Endothelial cell of umbilical vein (primary cell): Measurements from ENCODE around the gene BGN. TPM values are rescaled to one million over a fixed set of nuclear protein-coding genes. Genes with fewer than 3 reads are reported as not detected.
A peak's percentile ranks its signal among the peaks of the same experiment; 100 is the strongest.

ENCODE experiments used
- BruUV-seq: library from RNA; stranded (reverse); fragments of 400-500 nt; replicated peaks from 2 replicates; lab custom pipeline; 2021; lab: Mats Ljungman, UMichigan
- CTCF ChIA-PET: fragments of 300-600, 350-600 bp; sonication (Branson Sonifier 250); formaldehyde crosslinking; loops from one replicate; lab custom pipeline; 2021; ENCODE audit warnings: antibody characterized with exemption, inconsistent platforms; lab: Charles Lee
- POLR2A ChIA-PET: fragments of 300-600, 350-600 bp; sonication (Branson Sonifier 250); formaldehyde crosslinking; loops from one replicate; lab custom pipeline; 2021; ENCODE audit warnings: antibody characterized with exemption, inconsistent platforms; lab: Charles Lee
- DNase-seq: peaks from one replicate; pipeline ENCODE4 v3.0.0-alpha.2; 2011; ENCODE audit warnings: low read depth, low spot score
- FAIRE-seq: peaks from 2 replicates; lab custom pipeline; 2011; peaks lifted over from hg19 to GRCh38; lab: Jason Lieb, UNC
- H2AFZ ChIP-seq: 2 replicates; pipeline ENCODE4 v1.6.0; 2012; ENCODE audit warnings: low read depth, low read length, control low read depth, inconsistent platforms
- H3K27ac ChIP-seq: 2 replicates; pipeline ENCODE4 v1.5.1; 2011; ENCODE audit warnings: low read depth, mild to moderate bottlenecking, control low read depth, low read length, moderate library complexity; ENCODE audit not compliant: insufficient read depth
- H3K27me3 ChIP-seq, 2 experiments: 2 replicates each; pipeline versions ENCODE4 v1.6.0 to v1.6.1; 2011; ENCODE audit warnings: low read length in 2 of 2, mixed read lengths in 1 of 2; ENCODE audit not compliant: control insufficient read depth in 2 of 2, insufficient read depth in 2 of 2
- H3K36me3 ChIP-seq, 2 experiments: 2 replicates in 1 of 2; 3 replicates in 1 of 2; pipeline ENCODE4 v1.5.1; 2011; ENCODE audit warnings: low read length in 2 of 2, mild to moderate bottlenecking in 1 of 2, moderate library complexity in 1 of 2; ENCODE audit not compliant: control insufficient read depth in 2 of 2, insufficient read depth in 2 of 2; ENCODE audit errors: extremely low read depth in 1 of 2
- H3K4me1 ChIP-seq: 3 replicates; pipeline ENCODE4 v1.5.1; 2011; ENCODE audit warnings: mild to moderate bottlenecking, low read length; ENCODE audit not compliant: control insufficient read depth, insufficient read depth; ENCODE audit errors: extremely low read depth
- H3K4me2 ChIP-seq: 2 replicates; pipeline ENCODE4 v1.6.1; 2011; ENCODE audit warnings: low read length, control low read depth, mixed read lengths; ENCODE audit not compliant: insufficient read depth
- H3K4me3 ChIP-seq, 3 experiments: fragments of 200-600 bp in 1 of 3; sonication (generic), shearing (Covaris generic) in 1 of 3; replicated peaks in 1 of 3; 2 replicates each; pipeline ENCODE4 v1.5.1; 2011 to 2016; ENCODE audit warnings: control low read depth in 3 of 3, low read length in 3 of 3, mild to moderate bottlenecking in 2 of 3, inconsistent platforms in 1 of 3, low read depth in 1 of 3, moderate library complexity in 1 of 3; ENCODE audit not compliant: insufficient read depth in 1 of 3
- H3K79me2 ChIP-seq: 2 replicates; pipeline ENCODE4 v1.6.0; 2012; ENCODE audit warnings: low read length, inconsistent platforms; ENCODE audit not compliant: control insufficient read depth, insufficient read depth
- H3K9ac ChIP-seq: replicated peaks from 2 replicates; pipeline ENCODE3; 2011; ENCODE audit warnings: low read length, control low read depth; ENCODE audit not compliant: insufficient read depth; ENCODE audit errors: extremely low read depth
- H3K9me1 ChIP-seq: replicated peaks from 3 replicates; pipeline ENCODE4 v1.6.0; 2011; ENCODE audit warnings: mild to moderate bottlenecking, low read length; ENCODE audit not compliant: control insufficient read depth, insufficient read depth; ENCODE audit errors: extremely low read depth
- H3K9me3 ChIP-seq: replicated peaks from 2 replicates; pipeline ENCODE4 v1.5.1; 2012; ENCODE audit warnings: low read length, inconsistent platforms; ENCODE audit not compliant: control insufficient read depth, insufficient read depth
- H4K20me1 ChIP-seq: replicated peaks from 2 replicates; pipeline ENCODE3; 2011; ENCODE audit warnings: mild to moderate bottlenecking, low read length; ENCODE audit not compliant: control insufficient read depth, insufficient read depth; ENCODE audit errors: extremely low read depth
- FOS ChIP-seq: IDR thresholded peaks from 2 replicates; pipeline ENCODE4 v1.6.1; 2011; ENCODE audit warnings: mild to moderate bottlenecking, low read length, moderate library complexity, borderline replicate concordance; ENCODE audit not compliant: insufficient read depth
- POLR2A ChIP-seq: IDR thresholded peaks from 2 replicates; pipeline ENCODE4 v1.6.1; 2012; ENCODE audit warnings: low read depth, mild to moderate bottlenecking, control low read depth, low read length
- dilution Hi-C: fragments of 300-500 bp; cut with MboI; formaldehyde crosslinking; loops from one replicate; pipeline ENCODE4 v1.15.0; 2019; ENCODE audit warnings: low sequenced_read_pairs; ENCODE audit not compliant: extremely low pct_ligation_motif_present
- intact Hi-C: fragments of 100-400 bp; cut with micrococcal nuclease; formaldehyde crosslinking; loops from one replicate; pipeline ENCODE4 v1.10.0; 2022
- polyA plus RNA-seq, 4 experiments: library from polyadenylated mRNA; depleted of rRNA in 3 of 4; stranded (reverse) in 3 of 4; unstranded in 1 of 4; fragments of >200 nt; gene quantifications; 2 replicates each; pipeline versions ENCODE4 v1.2.1 to v1.2.3, GENCODE V29; 2011 to 2012; ENCODE audit warnings: missing spikeins in 1 of 4
- total RNA-seq: library from RNA; stranded (reverse); gene quantifications from 2 replicates; pipeline ENCODE4 v1.2.3, GENCODE V29; 2021

BGN gene
- total and polyA plus RNA-seq, 2 donors (not counting 3 experiments of a cell fraction or from before 2014, with no cell fraction given): 479 to 879 TPM

DNA sequence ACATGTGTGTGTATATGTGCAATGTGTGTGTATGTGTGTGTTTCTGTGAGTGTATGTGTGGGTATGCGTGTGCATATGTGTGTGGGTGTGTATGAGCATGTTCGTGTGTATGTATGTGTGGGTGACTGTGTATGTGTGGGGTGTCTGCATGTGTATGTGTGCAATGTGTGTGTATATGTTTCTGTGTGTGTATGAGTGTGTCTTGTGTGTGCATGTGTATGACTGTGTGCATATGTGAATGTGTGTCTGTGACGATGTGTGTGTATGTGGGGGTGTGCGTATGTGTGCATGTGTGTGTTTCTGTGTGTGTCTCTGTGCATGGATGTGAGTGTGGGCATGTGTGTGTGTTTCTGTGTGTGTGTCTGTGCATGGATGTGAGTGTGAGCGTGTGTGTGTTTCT is 18.5 kb downstream of the BGN start:
- H3K9me3 ChIP-seq: no peaks in the 10 kb centered on the region
- no TSS peak for BruUV-seq
- H3K36me3 ChIP-seq: peaks cover 0 to 2% of the 10 kb centered on the region in 2 experiments
- no peaks in the 10 kb centered on the region for H3K4me1 ChIP-seq
- no peaks in the 10 kb centered on the region for H3K79me2 ChIP-seq
- H3K9ac ChIP-seq: no peak overlapping the region
- no peak overlapping the region for H3K4me3 ChIP-seq
- dilution Hi-C loops (no loop called here), intact Hi-C loops (no loop called here)
- no peak for DNase-seq
- FAIRE-seq: no peak
- H3K27ac ChIP-seq: no peak overlapping the region
- no peak overlapping the region for H2AFZ ChIP-seq
- ChIA-PET CTCF (no interaction called here), POLR2A (interaction anchor here (0.6 to 0.7 kb wide), 2 partner anchors 44 to 101 kb away, joined by 3 to 4 read pairs; no protein-coding TSS in a partner anchor)
- H3K4me2 ChIP-seq: no peak overlapping the region
- TF ChIP-seq POLR2A (peak; percentile 68), FOS (no peak)
- H3K27me3 ChIP-seq: peaks cover 9% of the 10 kb centered on the region in 2 experiments
- H4K20me1 ChIP-seq: no peaks in the 10 kb centered on the region
- H3K9me1 ChIP-seq: no peaks in the 10 kb centered on the region

- no peak for FAIRE-seq
Measured at GRCh38 chrX:153514259-153514658, 19.5 kb downstream of the BGN start.

More at GRCh38 chrX:153514259-153514658, 19.5 kb downstream of the BGN start:
- ChIA-PET POLR2A (no interaction called here), CTCF (no interaction called here)
- Histone ChIP-seq H2AFZ (no peak overlapping the region), H3K9me1 (no peaks in the 10 kb centered on the region), H3K4me1 (no peaks in the 10 kb centered on the region), H3K27ac (no peak overlapping the region), H4K20me1 (no peaks in the 10 kb centered on the region), H3K36me3 (no peaks in the 10 kb centered on the region), H3K9ac (no peak overlapping the region), H3K9me3 (no peaks in the 10 kb centered on the region), H3K27me3 (peaks cover 15 to 17% of the 10 kb centered on the region in 2 experiments), H3K79me2 (no peaks in the 10 kb centered on the region), H3K4me3 (no peak overlapping the region), H3K4me2 (no peak overlapping the region)
- intact Hi-C loops (no loop called here), dilution Hi-C loops (no loop called here)
- peak; percentile 28 for TF ChIP-seq POLR2A
- TF ChIP-seq FOS: no peak
- DNase-seq: no peak
- BruUV-seq: no TSS peak
